T47D (cell line): Measurements from ENCODE around the gene DOCK7.
"Not testable (repeated sequence)": the region's sequence is repeated elsewhere in the genome, so short reads cannot be mapped to it uniquely, and the experiment has no call there.

Source experiments
- DNase-seq, 2 experiments: peaks; one replicate each; pipeline versions ENCODE4 v3.0.0 to v3.0.0-alpha.2; 2011 to 2012; ENCODE audit warnings: low read depth in 1 of 2, low spot score in 1 of 2
- JUND ChIP-seq: IDR thresholded peaks from 2 replicates; pipeline ENCODE4 v1.6.1; 2012; ENCODE audit warnings: low read depth
- in situ Hi-C: cut with HindIII; loops from 2 replicates; pipeline ENCODE4 v1.10.0; 2016; ENCODE audit warnings: low sequenced_read_pairs, low pct_unique_long_range_greater_than_20kb

DOCK7 gene

DNA sequence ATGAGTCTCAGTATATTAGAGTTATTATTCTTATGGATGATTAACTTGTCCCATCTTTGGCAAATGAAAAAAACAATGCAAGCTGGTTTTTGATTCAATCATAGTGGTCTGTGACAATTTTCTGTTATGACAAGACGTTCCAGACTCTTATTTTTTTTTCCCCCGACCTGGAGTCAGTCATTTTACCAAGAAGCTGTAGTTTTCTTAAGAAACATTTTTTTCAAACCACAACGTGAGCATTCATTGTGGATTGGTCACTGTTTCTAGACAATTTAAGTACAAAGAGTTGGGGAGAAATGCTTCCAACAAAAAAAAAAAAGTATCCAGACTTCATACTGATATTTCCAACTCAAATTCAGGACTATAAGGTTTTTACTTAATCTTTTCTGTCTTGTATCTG is 98.9 kb downstream of the DOCK7 start:
- no peak for DNase-seq
- in situ Hi-C loops, result no loop called here
- no peak for TF ChIP-seq JUND

DNA sequence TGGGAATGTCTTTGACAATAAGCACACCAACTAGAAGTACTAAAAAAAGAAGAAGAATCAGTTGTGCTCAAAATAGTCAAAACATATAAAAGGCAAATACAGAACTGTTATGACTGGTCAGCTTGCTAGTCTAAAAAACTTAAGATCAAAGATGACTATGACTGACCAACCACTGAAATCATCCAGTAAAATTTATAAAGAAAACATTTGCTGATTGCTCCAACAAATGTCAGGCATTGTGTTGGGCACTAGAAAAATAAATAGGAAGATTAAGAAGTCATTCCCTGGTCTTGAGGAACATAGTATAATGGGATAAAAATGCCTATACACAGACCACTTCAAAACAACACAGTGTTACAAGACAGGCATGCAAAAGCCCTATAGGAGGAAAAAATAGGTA is 100.2 kb downstream of the DOCK7 start:
- DNase-seq, result no peak
- no peak for TF ChIP-seq JUND
- in situ Hi-C loops, result no loop called here

DNA sequence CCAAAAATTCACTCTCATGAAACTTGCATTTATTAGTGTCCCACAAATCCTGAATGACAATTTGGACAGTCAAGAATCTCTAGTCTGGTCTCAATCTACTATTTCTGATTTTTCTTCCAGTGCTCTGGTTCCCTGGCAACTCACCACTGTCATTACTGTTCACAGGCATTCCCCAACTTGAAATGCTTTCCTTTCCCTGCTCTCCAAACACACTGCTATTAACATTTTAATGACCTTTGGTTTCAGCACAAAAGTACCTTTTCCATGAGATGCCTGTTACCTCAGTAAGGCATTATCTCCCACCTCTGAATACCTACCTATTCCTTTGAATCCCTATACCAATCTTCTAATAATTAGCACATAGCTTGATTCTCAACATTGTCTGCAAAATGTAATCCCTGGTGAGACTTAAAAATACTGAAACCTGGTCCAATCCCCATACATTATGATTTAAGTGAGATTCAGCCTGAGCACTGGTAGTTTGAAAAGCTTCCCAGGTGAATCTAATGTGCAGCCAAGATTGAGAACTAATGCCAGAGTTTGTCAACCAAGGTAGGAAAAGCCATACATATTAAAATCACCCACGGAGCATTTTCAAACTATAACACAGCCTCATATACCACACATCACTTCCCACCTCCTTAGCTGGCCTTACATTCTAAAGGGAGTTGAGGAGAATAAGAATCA is 102.6 kb downstream of the DOCK7 start:
- in situ Hi-C loops, result no loop called here
- no peak for DNase-seq
- no peak for TF ChIP-seq JUND

DNA sequence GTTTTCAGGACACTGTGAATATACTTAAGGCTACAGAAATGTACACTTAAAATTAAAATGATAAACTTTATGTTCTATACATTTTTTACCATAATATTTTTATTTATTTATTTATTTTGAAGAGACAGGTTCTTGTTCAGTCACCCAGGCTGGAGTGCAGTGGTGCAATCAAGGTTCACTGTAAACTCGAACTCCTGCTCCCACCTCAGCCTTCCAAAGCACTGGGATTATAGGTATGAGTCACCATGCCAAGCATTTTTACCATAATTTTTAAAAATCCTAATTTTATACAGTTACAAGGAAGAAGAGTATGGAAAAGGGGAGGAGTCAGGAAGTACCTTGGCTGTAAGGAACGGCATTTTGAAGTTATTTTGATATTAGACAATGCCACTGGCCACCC is 114.5 kb downstream of the DOCK7 start:
- no peak for TF ChIP-seq JUND
- in situ Hi-C loops, result no loop called here
- DNase-seq, result no peak

DNA sequence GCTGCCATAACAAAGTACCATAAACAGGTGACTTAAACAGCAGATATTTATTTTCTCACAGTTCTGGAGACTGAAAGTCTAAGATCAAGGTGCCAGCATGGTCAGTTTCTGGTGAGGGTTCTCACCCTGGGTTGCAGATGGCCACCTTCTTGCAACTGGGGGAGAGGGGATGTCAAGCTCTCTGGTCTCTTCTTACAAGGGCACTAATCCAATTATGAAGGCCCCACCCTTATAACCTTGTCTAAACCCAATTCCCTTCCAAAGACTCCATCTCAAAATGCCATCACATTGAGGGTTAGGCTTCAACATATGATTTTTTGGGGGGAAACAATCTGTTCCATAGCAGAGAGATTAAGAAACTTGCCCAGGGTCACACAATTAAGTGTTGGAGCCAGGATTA is 115.7 kb downstream of the DOCK7 start:
- no peak for TF ChIP-seq JUND
- in situ Hi-C loops, result no loop called here
- DNase-seq, result no peak

DNA sequence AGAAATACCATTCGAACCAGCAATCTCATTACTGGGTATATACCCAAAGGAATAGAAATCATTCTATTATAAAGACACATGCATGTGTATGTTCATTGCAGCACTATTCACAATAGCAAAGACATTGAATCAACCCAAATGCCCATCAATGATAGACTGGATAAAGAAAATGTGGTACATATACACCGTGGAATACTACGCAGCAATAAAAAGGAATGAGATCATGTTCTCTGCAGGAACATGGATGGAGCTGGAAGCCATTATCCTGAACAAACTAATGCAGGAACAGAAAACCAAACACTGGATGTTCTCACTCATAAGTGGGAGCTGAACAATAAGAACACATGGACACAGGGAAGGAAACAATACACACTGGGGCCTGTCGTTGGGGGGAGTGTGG is 116.7 kb downstream of the DOCK7 start:
- in situ Hi-C loops, DNase-seq: not testable (repeated sequence)

DNA sequence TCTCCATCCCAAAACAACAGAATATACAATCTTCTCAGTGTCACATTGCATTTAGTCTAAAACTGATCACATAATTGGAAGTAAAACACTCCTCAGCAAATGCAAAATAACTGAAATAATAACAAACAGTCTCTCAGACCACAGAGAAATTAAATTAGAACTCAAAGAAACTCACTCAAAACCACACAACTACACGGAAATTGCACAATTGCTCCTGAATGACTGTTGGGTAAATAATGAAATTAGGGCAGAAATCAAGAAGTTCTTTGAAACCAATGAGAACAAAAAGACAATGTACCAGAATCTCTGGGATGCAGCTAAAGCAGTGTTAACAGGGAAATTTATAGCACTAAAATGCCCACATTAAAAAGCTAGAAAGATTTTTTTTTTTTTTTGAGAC is 120.3 kb downstream of the DOCK7 start:
- in situ Hi-C loops, DNase-seq: not testable (repeated sequence)

DNA sequence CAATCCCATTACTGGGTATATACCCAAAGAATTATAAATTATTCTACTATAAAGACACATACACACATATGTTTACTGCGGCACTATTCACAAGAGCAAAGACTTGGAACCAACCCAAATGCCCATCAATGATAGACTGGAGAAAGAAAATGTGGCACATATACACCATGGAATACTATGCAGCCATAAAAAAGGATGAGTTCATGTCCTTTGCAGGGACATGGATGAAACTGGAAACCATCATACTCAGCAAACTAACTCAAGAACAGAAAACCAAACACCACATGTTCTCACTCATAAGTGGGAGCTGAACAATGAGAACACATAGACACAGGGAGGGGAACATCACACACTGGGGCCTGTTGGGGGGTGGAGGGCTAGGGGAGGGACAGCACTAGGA is 121.0 kb downstream of the DOCK7 start:
- in situ Hi-C loops, DNase-seq: not testable (repeated sequence)

DNA sequence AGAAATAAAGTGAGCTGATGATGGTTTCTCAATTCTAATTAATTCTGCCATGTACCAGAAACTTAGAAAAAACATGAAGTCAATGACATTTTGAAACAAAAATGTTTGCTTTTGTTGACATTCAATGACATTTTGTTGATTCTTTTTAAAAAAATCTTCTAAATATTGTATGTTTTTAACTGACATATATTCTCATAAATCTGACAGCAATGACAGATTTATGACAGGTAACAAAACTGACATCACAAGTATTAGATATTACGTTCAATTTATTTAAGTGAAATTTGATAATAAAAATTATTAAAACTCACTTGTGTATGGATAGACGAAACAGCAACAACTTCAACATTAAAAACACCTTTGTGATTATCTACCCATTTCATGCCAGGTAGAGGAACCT is 126.9 kb downstream of the DOCK7 start:
- DNase-seq, result no peak
- TF ChIP-seq JUND, result no peak
- in situ Hi-C loops, result no loop called here

DNA sequence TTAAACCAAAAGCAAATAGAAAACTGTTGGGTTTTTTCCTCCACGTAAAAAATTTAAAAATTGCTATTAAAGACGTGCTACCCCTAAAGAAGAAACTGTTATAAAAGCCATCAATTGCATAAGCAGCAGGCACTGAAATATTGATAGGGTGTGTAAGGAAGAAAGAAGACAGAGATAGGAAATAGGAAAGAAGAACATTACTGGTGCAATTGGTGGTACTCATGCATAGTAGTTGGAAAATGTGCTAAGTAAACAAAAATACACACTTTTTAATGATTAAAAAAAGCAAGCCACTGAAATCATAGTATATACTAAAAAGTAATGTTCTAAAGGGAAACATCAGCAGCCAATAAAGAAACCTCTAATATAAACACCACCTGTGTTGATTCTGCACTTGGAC is 143.6 kb downstream of the DOCK7 start:
- DNase-seq, result no peak
- TF ChIP-seq JUND, result no peak
- in situ Hi-C loops, result no loop called here

DNA sequence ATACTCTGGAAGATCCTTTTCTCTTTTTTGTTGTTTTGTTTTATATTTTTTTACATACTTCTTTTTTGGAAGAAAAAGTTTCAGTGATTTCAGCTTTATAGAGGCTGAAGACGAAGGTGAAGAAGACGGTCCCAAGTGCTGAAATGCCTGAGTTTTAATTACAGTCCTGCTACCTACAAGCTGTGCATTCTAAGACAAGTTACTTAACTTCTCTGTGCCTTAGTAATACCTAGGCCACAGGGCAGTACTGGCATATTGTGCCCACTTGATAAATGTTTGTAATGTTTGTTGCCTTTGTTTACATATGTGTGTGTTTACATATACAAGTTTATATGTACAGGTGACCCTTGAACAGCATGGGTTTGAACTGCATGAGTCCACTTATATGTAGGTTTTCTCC is 147.1 kb downstream of the DOCK7 start:
- in situ Hi-C loops, result no loop called here
- no peak for TF ChIP-seq JUND
- DNase-seq, result no peak

DNA sequence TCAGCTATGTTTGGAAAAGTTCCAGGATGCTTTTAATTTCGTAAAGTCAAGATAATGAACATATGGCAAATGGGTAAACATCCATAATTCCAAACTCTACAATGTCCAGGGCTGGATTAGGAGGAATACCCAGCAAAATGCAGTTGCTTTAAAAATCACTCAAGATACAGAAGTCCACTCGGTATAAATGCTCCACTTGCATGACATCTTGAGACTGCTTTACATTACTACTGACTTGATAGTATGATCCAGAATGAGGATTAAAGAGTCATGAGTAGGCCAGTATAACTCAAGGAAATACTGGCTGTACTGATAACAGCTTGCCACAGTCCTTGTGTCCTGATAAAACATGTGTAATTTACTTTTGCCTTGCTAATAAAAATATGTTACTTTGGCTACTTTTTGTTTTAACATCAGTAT is 149.1 kb downstream of the DOCK7 start:
- in situ Hi-C loops, result no loop called here
- no peak for TF ChIP-seq JUND

DNA sequence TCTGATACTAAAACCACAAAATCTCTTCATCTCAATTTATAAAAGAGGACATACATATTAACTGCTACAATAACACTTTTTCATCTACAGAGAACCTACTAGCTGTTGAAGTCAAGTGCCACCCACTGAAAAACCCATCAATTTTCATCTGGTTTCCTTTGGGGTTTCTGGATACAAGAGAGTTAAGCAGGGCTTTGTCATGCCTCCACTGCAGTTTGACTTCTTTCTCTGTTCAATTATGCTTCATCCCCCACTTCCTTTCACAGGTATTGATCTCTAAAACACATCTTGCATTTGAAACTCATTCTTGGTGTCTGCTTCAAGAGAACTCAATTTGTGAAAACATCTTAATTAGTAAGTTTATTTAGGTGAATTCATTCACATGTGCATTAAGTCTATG is 151.3 kb downstream of the DOCK7 start:
- TF ChIP-seq JUND, result no peak
- in situ Hi-C loops, result no loop called here
- DNase-seq, result no peak

More for the DNA sequence above, 149.1 kb downstream of the DOCK7 start:
- DNase-seq, result no peak

DNA sequence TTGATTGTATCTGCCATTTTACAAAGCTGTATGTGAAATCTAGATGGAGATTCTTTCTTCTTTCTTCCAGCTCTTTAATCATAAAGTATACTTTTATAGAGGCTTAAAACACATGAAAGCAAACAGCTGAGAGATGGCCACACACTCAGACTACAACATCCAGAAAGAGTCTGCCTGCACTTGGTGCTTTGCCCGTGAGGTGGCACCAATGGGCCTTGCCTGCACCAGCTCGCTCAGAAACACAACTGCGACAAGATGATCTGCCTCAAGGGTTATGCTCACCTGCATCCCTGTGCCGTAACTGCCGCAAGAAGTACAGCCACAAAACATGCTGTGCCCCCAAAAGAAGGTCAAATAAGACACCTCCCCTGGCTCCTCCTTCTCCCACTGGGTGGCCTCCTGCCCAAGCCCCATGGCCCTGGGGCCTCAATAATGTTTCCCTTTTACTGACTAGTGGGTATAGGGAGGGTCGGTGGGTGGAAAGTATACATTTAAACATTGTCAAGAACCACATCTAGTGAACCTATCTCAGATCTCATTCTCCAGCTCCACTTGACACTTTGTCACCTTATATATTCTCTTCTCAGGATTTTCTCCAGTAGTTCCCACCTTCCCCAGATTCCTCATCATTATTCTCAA is 157.6 kb downstream of the DOCK7 start:
- peak; percentile 7 to 70 for DNase-seq
- TF ChIP-seq JUND, result no peak
- in situ Hi-C loops, result no loop called here
